HepG2 (cell line): ENCODE data around the gene GNAL. TPM values are rescaled to one million over a fixed set of nuclear protein-coding genes. Genes with fewer than 3 reads are reported as not detected.

ENCODE experiments used
- BORCS8-MEF2B ChIP-seq: sonication (generic); formaldehyde crosslinking; IDR thresholded peaks from 2 replicates; pipeline ENCODE4 v1.8.0; 2022; ENCODE audit warnings: mild to moderate bottlenecking, missing genetic modification reagents
- BRCA1 ChIP-seq: sonication (generic); formaldehyde crosslinking; IDR thresholded peaks from 2 replicates; pipeline ENCODE4 v1.4.0; 2020; ENCODE audit warnings: missing genetic modification reagents
- CBFB ChIP-seq: sonication (generic); formaldehyde crosslinking; IDR thresholded peaks from 2 replicates; pipeline ENCODE4 v1.4.0; 2020; ENCODE audit warnings: missing genetic modification reagents
- FOXK1 ChIP-seq: sonication (generic); formaldehyde crosslinking; IDR thresholded peaks from 2 replicates; pipeline ENCODE4 v1.4.0; 2020; ENCODE audit warnings: low read depth, missing genetic modification reagents, borderline replicate concordance
- HNF4G ChIP-seq, 2 experiments: sonication (generic) in 1 of 2; formaldehyde crosslinking in 1 of 2; IDR thresholded peaks; 2 replicates each; pipeline versions ENCODE4 v1.4.0 to v1.6.1; 2011 to 2020; ENCODE audit warnings: borderline replicate concordance in 2 of 2, low read depth in 2 of 2, mild to moderate bottlenecking in 2 of 2, low read length in 1 of 2, missing genetic modification reagents in 1 of 2, moderate library complexity in 1 of 2
- HOXA3 ChIP-seq: sonication (generic); formaldehyde crosslinking; IDR thresholded peaks from 2 replicates; pipeline ENCODE4 v1.5.0; 2020; ENCODE audit warnings: missing genetic modification reagents
- NR2C2 ChIP-seq: sonication (generic); formaldehyde crosslinking; IDR thresholded peaks from 2 replicates; pipeline ENCODE4 v1.4.0; 2020; ENCODE audit warnings: missing genetic modification reagents, mild to moderate bottlenecking, moderate library complexity, borderline replicate concordance
- NRL ChIP-seq: sonication (generic); formaldehyde crosslinking; IDR thresholded peaks from 2 replicates; pipeline ENCODE4 v1.5.0; 2020; ENCODE audit warnings: missing genetic modification reagents, mild to moderate bottlenecking, moderate library complexity, borderline replicate concordance
- RCOR2 ChIP-seq: IDR thresholded peaks from 2 replicates; pipeline ENCODE4 v1.6.1; 2016; ENCODE audit warnings: missing biosample characterization, missing genetic modification reagents
- ZBTB34 ChIP-seq: sonication (generic); formaldehyde crosslinking; IDR thresholded peaks from 2 replicates; pipeline ENCODE4 v1.8.0; 2022; ENCODE audit warnings: mild to moderate bottlenecking, missing genetic modification reagents
- ZNF24 ChIP-seq: fragments of 450-650 bp; IDR thresholded peaks from 2 replicates; pipeline ENCODE4 v1.6.1; 2017; ENCODE audit warnings: antibody characterized with exemption, mild to moderate bottlenecking
- ZNF276 ChIP-seq: sonication (generic); formaldehyde crosslinking; IDR thresholded peaks from 2 replicates; pipeline ENCODE4 v1.4.0; 2020; ENCODE audit warnings: mild to moderate bottlenecking, low read depth, missing genetic modification reagents
- ZNF326 ChIP-seq: sonication (generic); formaldehyde crosslinking; IDR thresholded peaks from 2 replicates; pipeline ENCODE4 v1.4.0; 2020; ENCODE audit warnings: missing genetic modification reagents, borderline replicate concordance
- ZNF639 ChIP-seq: conservative IDR thresholded peaks from 2 replicates; pipeline ENCODE4 v1.6.1; 2018; ENCODE audit warnings: missing genetic modification reagents
- ZSCAN21 ChIP-seq: sonication (generic); formaldehyde crosslinking; IDR thresholded peaks from 2 replicates; pipeline ENCODE4 v1.8.0; 2022; ENCODE audit warnings: mild to moderate bottlenecking, missing genetic modification reagents, moderate library complexity, borderline replicate concordance
- polyA plus RNA-seq, 8 experiments: library from polyadenylated mRNA; depleted of rRNA in 3 of 8; stranded (reverse) in 7 of 8; unstranded in 1 of 8; fragments of >200 nt; fragmentation: Illumina TruSeq in 4 of 8; extraction: Trizol in 4 of 8; gene quantifications; 2 replicates each; pipeline versions ENCODE4 v1.2.1 to v1.2.3, GENCODE V29; 2011 to 2016; ENCODE audit warnings: low read depth in 4 of 8, missing spikeins in 1 of 8, mixed read lengths in 1 of 8; ENCODE audit not compliant: insufficient read depth in 1 of 8
- total RNA-seq, 5 experiments: library from RNA; depleted of rRNA; stranded (reverse); fragments of >200 nt; fragmentation: Illumina TruSeq; extraction: Trizol; gene quantifications; 2 replicates each; pipeline ENCODE4 v1.2.3, GENCODE V29; 2016; ENCODE audit warnings: low read depth in 1 of 5
- TF ChIP-seq, protein P1 (sequence below): sonication (generic); formaldehyde crosslinking; IDR thresholded peaks from 2 replicates; pipeline ENCODE4 v1.4.0; 2020; ENCODE audit warnings: missing genetic modification reagents
- TF ChIP-seq, protein P2 (sequence below): sonication (generic); formaldehyde crosslinking; conservative IDR thresholded peaks from 2 replicates; pipeline ENCODE4 v1.8.0; 2022; ENCODE audit warnings: missing genetic modification reagents
- TF ChIP-seq, protein P3 (sequence below): sonication (generic); formaldehyde crosslinking; IDR thresholded peaks from 2 replicates; pipeline ENCODE4 v1.4.0; 2020; ENCODE audit warnings: missing genetic modification reagents

The GNAL gene
- total and polyA plus RNA-seq, 2 of the 13 experiments (the other 11 are each of a cell fraction or from before 2014, with no cell fraction given), result 0.87 to 1.4 TPM

DNA sequence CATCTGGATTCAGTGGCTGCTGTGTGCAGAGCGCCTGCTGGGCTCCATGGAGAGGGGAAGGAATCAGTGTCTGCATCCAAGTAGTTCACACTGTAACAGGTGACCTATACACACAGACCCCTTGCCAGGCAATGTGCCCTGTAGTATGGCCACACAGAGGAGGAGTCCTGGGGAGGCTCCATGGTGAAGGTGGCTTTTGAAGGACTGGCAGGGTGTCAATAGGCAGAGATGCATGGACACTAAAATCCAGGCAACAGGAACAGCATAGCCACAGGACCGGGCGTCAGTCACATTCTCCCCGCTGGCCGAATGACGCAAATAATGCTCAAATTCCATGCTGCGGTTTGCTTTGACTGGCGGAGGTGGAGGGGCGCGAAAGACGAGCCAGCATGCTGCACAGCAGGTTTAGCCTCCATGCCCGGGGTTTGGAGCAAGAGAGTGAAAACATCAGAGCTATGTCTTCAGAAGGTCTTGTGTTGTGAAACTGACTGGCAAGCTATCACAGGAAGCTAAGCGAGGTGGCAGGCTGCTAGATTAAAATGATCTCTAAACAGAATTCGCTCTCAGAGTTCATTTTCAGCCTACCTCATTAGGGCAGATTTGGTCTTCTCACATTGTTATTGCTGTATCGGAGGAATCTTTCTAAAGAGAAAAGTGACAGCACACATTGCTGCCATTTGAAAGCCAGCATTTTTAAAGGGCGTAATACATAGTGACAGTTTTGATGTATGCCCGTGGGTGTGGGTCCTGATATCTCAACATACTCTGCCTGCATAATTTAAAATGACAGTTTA is 161.0 kb downstream of the GNAL start (continued):
- TF ChIP-seq NRL (no peak), ZNF326 (CRISPR knock-in tag) (no peak), RCOR2 (CRISPR knock-in tag) (0 out of 2 replicates have a peak, but pooled peaks have one; percentile 24), FOXK1 (peak; percentile 27; the same call in 1 of the 2 replicates), BRCA1 (no peak), ZNF276 (no peak), ZBTB34 (CRISPR knock-in tag) (no peak), HNF4G (IDR thresholded peaks at IDR 0.05; ENCODE audit: borderline replicate concordance, low read depth, low read length) (peak; percentile 57; the same call in 1 of the 2 replicates), HNF4G (CRISPR knock-in tag; IDR thresholded peaks at IDR 0.05; ENCODE audit: borderline replicate concordance, low read depth) (no peak), ZNF639 (CRISPR knock-in tag) (0 out of 2 replicates have a peak, but pooled peaks have one; percentile 36), CBFB (CRISPR knock-in tag) (peak; percentile 79; the same call in 1 of the 2 replicates), NR2C2 (no peak), BORCS8-MEF2B (CRISPR knock-in tag) (0 out of 2 replicates have a peak, but pooled peaks have one; percentile 20), ZSCAN21 (CRISPR knock-in tag) (peak; percentile 37; the same call in 1 of the 2 replicates), ZNF24 (no peak), HOXA3 (peak; percentile 83)
- TF ChIP-seq, protein P1, sequence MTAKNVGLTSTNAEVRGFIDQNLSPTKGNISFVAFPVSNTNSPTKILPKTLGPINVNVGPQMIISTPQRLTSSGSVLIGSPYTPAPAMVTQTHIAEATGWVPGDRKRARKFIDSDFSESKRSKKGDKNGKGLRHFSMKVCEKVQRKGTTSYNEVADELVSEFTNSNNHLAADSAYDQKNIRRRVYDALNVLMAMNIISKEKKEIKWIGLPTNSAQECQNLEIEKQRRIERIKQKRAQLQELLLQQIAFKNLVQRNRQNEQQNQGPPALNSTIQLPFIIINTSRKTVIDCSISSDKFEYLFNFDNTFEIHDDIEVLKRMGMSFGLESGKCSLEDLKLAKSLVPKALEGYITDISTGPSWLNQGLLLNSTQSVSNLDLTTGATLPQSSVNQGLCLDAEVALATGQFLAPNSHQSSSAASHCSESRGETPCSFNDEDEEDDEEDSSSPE (CRISPR knock-in tag), result peak; percentile 89
- TF ChIP-seq, protein P2, sequence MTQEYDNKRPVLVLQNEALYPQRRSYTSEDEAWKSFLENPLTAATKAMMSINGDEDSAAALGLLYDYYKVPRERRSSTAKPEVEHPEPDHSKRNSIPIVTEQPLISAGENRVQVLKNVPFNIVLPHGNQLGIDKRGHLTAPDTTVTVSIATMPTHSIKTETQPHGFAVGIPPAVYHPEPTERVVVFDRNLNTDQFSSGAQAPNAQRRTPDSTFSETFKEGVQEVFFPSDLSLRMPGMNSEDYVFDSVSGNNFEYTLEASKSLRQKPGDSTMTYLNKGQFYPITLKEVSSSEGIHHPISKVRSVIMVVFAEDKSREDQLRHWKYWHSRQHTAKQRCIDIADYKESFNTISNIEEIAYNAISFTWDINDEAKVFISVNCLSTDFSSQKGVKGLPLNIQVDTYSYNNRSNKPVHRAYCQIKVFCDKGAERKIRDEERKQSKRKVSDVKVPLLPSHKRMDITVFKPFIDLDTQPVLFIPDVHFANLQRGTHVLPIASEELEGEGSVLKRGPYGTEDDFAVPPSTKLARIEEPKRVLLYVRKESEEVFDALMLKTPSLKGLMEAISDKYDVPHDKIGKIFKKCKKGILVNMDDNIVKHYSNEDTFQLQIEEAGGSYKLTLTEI (CRISPR knock-in tag), result no peak
- TF ChIP-seq, protein P3, sequence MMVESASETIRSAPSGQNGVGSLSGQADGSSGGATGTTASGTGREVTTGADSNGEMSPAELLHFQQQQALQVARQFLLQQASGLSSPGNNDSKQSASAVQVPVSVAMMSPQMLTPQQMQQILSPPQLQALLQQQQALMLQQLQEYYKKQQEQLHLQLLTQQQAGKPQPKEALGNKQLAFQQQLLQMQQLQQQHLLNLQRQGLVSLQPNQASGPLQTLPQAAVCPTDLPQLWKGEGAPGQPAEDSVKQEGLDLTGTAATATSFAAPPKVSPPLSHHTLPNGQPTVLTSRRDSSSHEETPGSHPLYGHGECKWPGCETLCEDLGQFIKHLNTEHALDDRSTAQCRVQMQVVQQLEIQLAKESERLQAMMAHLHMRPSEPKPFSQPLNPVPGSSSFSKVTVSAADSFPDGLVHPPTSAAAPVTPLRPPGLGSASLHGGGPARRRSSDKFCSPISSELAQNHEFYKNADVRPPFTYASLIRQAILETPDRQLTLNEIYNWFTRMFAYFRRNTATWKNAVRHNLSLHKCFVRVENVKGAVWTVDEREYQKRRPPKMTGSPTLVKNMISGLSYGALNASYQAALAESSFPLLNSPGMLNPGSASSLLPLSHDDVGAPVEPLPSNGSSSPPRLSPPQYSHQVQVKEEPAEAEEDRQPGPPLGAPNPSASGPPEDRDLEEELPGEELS, result no peak
